ENCODE results near the gene VPS13D. TPM values are rescaled to one million over a fixed set of nuclear protein-coding genes. Genes with fewer than 3 reads are reported as not detected.

Gene VPS13D
- total and polyA plus RNA-seq, 2 donors from 2014 or later, result 19.4 to 75.8 TPM

DNA sequence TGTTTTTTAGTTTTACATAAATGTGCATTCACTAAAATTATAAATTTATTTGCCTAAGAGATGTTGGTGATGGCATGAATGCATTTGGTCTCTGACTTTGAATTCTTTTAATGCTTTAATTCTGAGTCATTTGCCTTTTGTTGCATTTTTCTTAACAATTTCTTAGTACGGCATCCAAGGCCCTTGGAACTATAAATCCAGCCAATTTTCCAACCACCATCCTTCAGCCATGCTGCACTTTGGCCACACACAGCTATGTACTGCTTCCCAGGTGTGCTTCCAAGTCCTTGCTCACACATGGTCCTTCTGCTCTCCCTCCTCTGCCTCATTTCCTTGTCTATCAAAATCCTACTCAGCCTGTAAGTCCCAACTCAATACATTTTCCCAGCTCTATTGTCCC is 227.1 kb downstream of the VPS13D start:
- Histone ChIP-seq H3K4me1 (ENCODE audit: control insufficient read depth in 2 of 3, insufficient read depth in 2 of 3, low read depth in 1 of 3, low read length in 3 of 3) (peaks cover 25 to 65% (median 37%) of the 10 kb centered on the region in 3 donors), H3K9ac (ENCODE audit: low read length in 3 of 3) (no peak overlapping the region), H3K4me3 (ENCODE audit: low read length in 3 of 3) (no peak overlapping the region), H3K27me3 (ENCODE audit: control insufficient read depth, insufficient read depth, low read length) (no peaks in the 10 kb centered on the region), H3K36me3 (ENCODE audit: control insufficient read depth in 2 of 3, insufficient read depth in 3 of 3, low read length in 3 of 3) (peaks cover 0 to 5% (median 0%) of the 10 kb centered on the region in 3 donors), H3K9me3 (ENCODE audit: control insufficient read depth in 2 of 3, insufficient read depth in 1 of 3, low read length in 3 of 3) (no peaks in the 10 kb centered on the region), H3K27ac (ENCODE audit: low read depth in 2 of 2, low read length in 2 of 2) (peak overlapping the region; percentile 26 to 32)
- FAIRE-seq (no peak), DNase-seq (no peak)
- intact Hi-C loops (cut with DNase I), result no loop called here
- TF ChIP-seq, protein P1, sequence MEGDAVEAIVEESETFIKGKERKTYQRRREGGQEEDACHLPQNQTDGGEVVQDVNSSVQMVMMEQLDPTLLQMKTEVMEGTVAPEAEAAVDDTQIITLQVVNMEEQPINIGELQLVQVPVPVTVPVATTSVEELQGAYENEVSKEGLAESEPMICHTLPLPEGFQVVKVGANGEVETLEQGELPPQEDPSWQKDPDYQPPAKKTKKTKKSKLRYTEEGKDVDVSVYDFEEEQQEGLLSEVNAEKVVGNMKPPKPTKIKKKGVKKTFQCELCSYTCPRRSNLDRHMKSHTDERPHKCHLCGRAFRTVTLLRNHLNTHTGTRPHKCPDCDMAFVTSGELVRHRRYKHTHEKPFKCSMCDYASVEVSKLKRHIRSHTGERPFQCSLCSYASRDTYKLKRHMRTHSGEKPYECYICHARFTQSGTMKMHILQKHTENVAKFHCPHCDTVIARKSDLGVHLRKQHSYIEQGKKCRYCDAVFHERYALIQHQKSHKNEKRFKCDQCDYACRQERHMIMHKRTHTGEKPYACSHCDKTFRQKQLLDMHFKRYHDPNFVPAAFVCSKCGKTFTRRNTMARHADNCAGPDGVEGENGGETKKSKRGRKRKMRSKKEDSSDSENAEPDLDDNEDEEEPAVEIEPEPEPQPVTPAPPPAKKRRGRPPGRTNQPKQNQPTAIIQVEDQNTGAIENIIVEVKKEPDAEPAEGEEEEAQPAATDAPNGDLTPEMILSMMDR (IDR thresholded peaks at IDR 0.05; ENCODE audit: borderline replicate concordance, extremely low read depth, insufficient read depth), result no peak

- Histone ChIP-seq H3K4me3 (ENCODE audit: low read length in 3 of 3) (no peak overlapping the region), H3K27me3 (ENCODE audit: control insufficient read depth, insufficient read depth, low read length) (no peaks in the 10 kb centered on the region), H3K9me3 (ENCODE audit: control insufficient read depth in 2 of 3, insufficient read depth in 1 of 3, low read length in 3 of 3) (no peaks in the 10 kb centered on the region), H3K27ac (ENCODE audit: low read depth in 2 of 2, low read length in 2 of 2) (peak overlapping the region; percentile 68 to 79), H3K4me1 (ENCODE audit: control insufficient read depth in 2 of 3, insufficient read depth in 2 of 3, low read depth in 1 of 3, low read length in 3 of 3) (peaks cover 26 to 61% (median 40%) of the 10 kb centered on the region in 3 donors), H3K9ac (ENCODE audit: low read length in 3 of 3) (no peak overlapping the region), H3K36me3 (ENCODE audit: control insufficient read depth in 2 of 3, insufficient read depth in 3 of 3, low read length in 3 of 3) (peaks cover 0 to 5% (median 3%) of the 10 kb centered on the region in 3 donors)
- no peak for FAIRE-seq
- no peak for DNase-seq
- intact Hi-C loops (cut with DNase I), result no loop called here
- TF ChIP-seq, protein P1 (IDR thresholded peaks at IDR 0.05; ENCODE audit: borderline replicate concordance, extremely low read depth, insufficient read depth), result no peak
Observed at GRCh38 chr1:12457771-12458170, 227.9 kb downstream of the VPS13D start.

DNA sequence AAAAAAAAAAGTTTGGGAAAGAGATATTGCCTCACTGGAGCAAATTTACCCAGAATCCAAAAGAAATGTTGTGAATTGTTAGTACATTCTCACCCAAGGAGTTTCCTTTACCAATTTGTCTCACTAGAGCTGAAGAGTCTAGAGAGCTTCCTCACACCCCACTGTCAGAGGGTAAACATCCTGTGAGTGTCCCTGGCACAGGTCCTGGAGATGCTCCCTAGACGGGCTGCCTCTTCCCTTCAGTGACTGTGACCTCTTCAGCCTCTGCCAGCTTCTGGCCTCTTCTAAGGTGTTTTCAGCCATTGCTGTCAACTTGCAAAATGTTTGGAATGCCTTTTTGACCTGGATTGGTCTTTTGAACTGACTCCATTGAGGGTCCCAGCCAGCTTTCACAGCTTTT is 228.7 kb downstream of the VPS13D start:
- FAIRE-seq, result no peak
- TF ChIP-seq, protein P1 (IDR thresholded peaks at IDR 0.05; ENCODE audit: borderline replicate concordance, extremely low read depth, insufficient read depth), result no peak
- Histone ChIP-seq H3K27me3 (ENCODE audit: control insufficient read depth, insufficient read depth, low read length) (no peaks in the 10 kb centered on the region), H3K4me1 (ENCODE audit: control insufficient read depth in 2 of 3, insufficient read depth in 2 of 3, low read depth in 1 of 3, low read length in 3 of 3) (peaks cover 26 to 53% (median 39%) of the 10 kb centered on the region in 3 donors), H3K36me3 (ENCODE audit: control insufficient read depth in 2 of 3, insufficient read depth in 3 of 3, low read length in 3 of 3) (peaks cover 0 to 5% (median 3%) of the 10 kb centered on the region in 3 donors), H3K9ac (ENCODE audit: low read length in 3 of 3) (no peak overlapping the region), H3K9me3 (ENCODE audit: control insufficient read depth in 2 of 3, insufficient read depth in 1 of 3, low read length in 3 of 3) (no peaks in the 10 kb centered on the region), H3K4me3 (ENCODE audit: low read length in 3 of 3) (no peak overlapping the region), H3K27ac (ENCODE audit: low read depth in 2 of 2, low read length in 2 of 2) (peak overlapping the region; percentile 10 to 68)
- peak in 1 of 5 donors; percentile 39 for DNase-seq
- intact Hi-C loops (cut with DNase I), result no loop called here

GRCh38 chr1:12460121-12460520 is 230.3 kb downstream of the VPS13D start:
- no peaks in the 10 kb centered on the region for H3K9me3 ChIP-seq (ENCODE audit: control insufficient read depth in 2 of 3, insufficient read depth in 1 of 3, low read length in 3 of 3)
- intact Hi-C loops (cut with DNase I), result no loop called here
- H3K4me3 ChIP-seq (ENCODE audit: low read length in 3 of 3), result no peak overlapping the region
- no peak overlapping the region for H3K9ac ChIP-seq (ENCODE audit: low read length in 3 of 3)
- no peaks in the 10 kb centered on the region for H3K27me3 ChIP-seq (ENCODE audit: control insufficient read depth, insufficient read depth, low read length)
- TF ChIP-seq, protein P1 (IDR thresholded peaks at IDR 0.05; ENCODE audit: borderline replicate concordance, extremely low read depth, insufficient read depth), result no peak
- FAIRE-seq (no peak), DNase-seq (no peak)
- H3K36me3 ChIP-seq (ENCODE audit: control insufficient read depth in 2 of 3, insufficient read depth in 3 of 3, low read length in 3 of 3), result peaks cover 1 to 6% (median 5%) of the 10 kb centered on the region in 3 donors
- H3K4me1 ChIP-seq (ENCODE audit: control insufficient read depth in 2 of 3, insufficient read depth in 2 of 3, low read depth in 1 of 3, low read length in 3 of 3), result peaks cover 22 to 41% (median 26%) of the 10 kb centered on the region in 3 donors
- no peak overlapping the region for H3K27ac ChIP-seq (ENCODE audit: low read depth in 2 of 2, low read length in 2 of 2)

Measured in kidney (tissue), 14 donors.